IPS DF 19.7 (cell line): ENCODE data around the gene BTF3L4.
"Not testable (repeated sequence)": the region's sequence is repeated elsewhere in the genome, so short reads cannot be mapped to it uniquely, and the experiment has no call there.

ENCODE experiments used
- DNase-seq: peaks from one replicate; pipeline ENCODE4 v3.0.0-alpha.2; 2013; ENCODE audit warnings: low read depth, low spot score

BTF3L4 gene

DNA sequence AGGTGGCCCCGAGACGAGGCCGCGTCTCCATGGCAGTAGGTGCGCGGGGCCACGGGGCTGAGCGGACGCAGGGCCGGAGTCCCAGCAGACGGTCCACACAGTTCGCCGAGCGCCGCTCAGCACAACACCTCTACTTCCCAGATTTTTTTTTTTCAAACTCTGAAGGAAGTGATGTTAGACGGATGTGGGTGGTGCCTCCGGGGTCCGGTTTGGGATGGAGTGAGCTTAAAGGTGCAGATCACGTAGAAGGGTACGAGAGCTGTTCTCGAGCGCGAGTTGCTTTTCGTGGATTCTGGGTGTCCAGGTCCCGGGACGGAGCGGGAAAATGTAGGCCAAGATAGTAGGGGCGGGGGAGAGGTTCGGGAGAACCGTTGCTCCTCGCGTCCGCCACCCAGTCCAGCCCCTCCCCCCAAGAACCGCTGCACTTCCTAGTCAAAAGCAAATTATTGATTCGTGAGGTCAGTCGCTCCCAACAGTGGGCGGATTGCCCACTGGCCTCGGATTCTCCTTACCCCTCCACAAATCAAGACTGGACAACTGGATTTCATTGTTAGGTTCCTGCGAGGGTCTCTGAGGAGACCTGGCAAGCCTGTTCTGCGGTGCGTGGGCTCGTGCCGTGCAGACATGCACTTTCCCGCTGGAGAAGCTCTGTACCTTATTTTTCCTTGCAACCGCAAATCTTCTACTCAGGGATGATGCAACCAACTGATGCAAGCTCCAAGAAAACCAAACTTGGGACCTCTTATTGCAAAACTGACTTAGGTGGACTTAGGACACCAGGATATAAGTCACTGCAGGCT is 829 bp upstream of the BTF3L4 start, which contains the start of gene TXNDC12:
TXNDC12 (minus strand) TSS at position 126 of the 800 bp plus-strand sequence; CDS start at position 31, 95 bp downstream.
- peak; percentile 84 for DNase-seq

DNA sequence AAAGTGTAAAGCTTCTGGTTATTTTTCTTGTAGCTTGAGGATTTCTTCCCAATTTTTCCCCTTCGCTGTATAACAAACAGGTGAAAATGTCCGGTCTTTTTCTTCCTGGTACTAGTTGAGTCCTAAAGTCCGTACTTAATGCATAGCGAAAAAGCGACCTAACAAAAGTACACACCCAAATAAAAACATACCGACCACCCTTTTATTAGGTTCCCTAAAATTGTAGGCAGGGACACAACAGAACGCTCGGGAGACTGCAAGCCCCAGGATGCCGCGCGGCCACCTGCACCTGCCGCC is 281 bp upstream of the BTF3L4 start:
- DNase-seq = no peak

DNA sequence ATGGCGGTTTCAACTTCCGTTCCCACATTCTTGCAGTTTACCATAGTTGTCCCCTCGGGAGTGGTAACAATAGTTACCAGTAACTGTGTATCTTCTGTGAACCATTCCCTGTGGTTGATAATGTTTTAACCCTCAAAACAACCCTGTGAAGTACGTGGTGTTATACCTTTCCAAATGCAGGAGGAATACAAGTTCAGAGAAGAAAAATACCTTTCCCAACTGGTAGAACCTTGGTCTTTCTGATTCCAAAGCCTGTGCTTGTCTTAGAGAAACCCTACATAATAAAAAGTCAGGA is 789 bp downstream of the BTF3L4 start:
- no peak for DNase-seq

- DNase-seq = no peak
These were observed 1.2 kb downstream of the BTF3L4 start for GRCh38 chr1:52057255-52057654.

DNA sequence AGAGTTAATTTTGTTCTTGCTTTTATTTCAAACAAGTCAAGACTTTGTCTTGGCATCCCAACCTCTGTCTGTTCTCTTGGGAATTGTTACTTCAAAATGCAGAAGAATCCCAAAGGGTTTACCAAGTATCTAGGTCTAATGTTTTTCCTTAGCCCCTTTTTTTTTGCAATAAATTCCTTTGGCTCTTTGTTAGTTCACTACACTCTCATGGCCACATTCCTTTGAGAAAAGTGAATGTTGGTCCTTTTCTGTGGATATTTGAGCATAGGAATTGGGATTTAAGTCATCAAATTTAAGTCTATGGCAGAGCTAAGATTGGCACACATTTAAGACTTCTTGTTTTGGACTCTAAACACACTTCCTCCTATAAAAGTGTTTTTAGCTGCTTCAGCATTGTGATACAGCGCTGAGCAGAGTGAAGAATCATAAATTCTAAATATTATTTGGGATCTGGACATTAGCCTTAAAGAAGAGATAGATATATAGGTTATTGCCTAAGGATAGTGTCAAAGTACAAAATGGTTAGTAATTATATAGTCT is 1.9 kb downstream of the BTF3L4 start:
- DNase-seq = no peak

GRCh38 chr1:52059321-52059720 is 3.2 kb downstream of the BTF3L4 start:
- no peak for DNase-seq

- DNase-seq = no peak
These were observed 3.8 kb downstream of the BTF3L4 start for GRCh38 chr1:52059888-52060287.

- DNase-seq = no peak
These were observed 4.7 kb downstream of the BTF3L4 start for GRCh38 chr1:52060822-52061221.

DNA sequence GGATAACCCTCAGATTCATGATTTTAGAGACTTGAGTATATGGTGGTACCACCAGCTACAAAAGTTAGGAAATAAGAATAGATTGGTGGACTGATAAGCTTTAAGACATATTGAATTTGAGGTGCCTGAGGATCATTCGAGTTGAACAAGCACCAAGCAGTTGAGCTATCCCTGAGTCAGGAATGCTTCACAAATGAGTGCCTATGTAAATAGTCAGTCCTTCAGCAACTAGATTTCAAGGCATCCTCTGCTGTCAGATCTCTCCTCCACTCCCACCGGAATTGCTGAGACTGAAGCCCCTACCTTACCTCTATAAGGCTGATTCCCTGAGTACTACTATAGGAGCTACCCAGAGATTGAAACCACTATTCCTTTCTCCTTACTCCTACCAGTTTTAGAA is 7.1 kb downstream of the BTF3L4 start:
- no peak for DNase-seq

DNA sequence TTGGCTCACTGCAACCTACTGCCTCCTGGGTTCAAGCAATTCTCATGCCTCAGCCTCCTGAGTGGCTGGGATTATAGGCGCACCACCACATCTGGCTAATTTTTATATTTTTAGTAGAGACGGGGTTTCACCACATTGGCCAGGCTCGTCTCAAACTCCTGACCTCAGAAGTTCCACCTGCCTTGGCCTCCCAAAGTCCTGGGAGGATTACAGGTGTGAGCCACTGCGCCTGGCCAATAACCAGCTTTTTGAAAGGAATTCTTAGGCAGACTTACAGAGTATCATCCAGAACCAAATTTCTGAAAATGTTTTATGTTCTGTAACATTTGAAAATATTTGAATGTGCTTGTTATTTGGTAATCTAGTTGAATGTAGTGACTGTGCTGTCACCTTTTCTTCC is 14.6 kb downstream of the BTF3L4 start:
- DNase-seq = no peak

- no peak for DNase-seq
These were observed 16.2 kb downstream of the BTF3L4 start for GRCh38 chr1:52072291-52072690.

- not testable (repeated sequence) for DNase-seq
These were observed 21.2 kb downstream of the BTF3L4 start for GRCh38 chr1:52077277-52077676.

DNA sequence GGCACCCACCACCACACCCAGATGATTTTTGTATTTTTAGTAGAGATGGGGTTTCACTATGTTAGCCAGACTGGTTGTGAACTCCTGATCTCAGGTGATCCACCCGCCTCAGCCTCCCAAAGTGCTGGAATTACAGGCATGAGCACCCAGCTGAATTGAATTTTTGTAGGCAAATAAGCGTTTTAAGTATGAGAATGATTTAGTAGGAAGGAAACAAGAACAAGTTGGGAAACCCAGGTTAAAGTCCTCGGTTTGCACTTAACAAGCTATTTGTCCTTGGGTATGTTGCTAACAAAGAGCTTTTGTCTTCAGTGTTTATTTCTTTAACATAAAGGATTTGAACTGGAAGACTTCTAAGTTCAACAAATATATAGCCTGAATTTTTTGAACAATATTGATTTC is 23.9 kb downstream of the BTF3L4 start:
- DNase-seq = no peak

- not testable (repeated sequence) for DNase-seq
These were observed 31.8 kb downstream of the BTF3L4 start for GRCh38 chr1:52087892-52088291.

DNA sequence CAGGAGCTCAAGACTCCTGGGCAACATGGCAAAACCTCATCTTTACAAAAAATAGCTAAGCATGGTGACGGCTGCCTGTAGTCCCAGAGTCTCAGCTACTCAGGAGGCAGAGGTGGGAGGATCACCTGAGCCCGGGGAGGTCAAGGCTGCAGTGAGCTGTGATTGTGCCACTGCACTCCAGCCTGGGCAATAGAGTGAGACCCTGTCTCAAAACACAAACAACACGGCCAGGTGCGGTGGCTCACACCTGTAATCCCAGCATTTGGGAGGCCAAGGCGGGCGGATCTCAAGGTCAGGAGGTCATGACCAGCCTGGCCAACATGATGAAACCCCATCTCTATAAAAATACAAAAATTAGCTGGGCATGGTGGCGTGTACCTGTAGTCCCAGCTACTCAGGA is 38.2 kb downstream of the BTF3L4 start:
- DNase-seq = not testable (repeated sequence)

- no peak for DNase-seq
These were observed 40.1 kb downstream of the BTF3L4 start for GRCh38 chr1:52096216-52096615.

- no peak for DNase-seq
These were observed 42.2 kb downstream of the BTF3L4 start for GRCh38 chr1:52098139-52098871.

- DNase-seq = no peak
These were observed 46.4 kb downstream of the BTF3L4 start for GRCh38 chr1:52102336-52103013.

GRCh38 chr1:52111492-52111891 is 55.4 kb downstream of the BTF3L4 start:
- DNase-seq = no peak

DNA sequence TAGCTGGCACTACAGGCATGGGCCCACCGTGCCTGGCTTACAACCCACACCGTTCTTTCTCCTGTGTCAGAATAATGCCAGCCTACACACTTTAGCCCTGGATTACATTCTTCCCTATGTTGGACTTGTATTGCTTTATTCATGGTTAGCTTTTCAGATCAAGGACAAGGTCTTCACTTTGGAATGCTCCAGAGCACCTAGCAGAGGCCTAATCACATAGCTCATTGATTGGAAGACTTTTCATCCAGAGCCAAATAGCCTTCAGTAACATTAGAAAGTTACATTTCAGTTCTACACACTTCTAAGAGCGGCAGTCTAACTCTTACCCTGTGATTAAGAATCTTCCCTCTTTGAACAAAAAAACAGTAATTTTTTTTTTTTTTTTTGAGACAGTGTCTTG is 56.4 kb downstream of the BTF3L4 start:
- no peak for DNase-seq

DNA sequence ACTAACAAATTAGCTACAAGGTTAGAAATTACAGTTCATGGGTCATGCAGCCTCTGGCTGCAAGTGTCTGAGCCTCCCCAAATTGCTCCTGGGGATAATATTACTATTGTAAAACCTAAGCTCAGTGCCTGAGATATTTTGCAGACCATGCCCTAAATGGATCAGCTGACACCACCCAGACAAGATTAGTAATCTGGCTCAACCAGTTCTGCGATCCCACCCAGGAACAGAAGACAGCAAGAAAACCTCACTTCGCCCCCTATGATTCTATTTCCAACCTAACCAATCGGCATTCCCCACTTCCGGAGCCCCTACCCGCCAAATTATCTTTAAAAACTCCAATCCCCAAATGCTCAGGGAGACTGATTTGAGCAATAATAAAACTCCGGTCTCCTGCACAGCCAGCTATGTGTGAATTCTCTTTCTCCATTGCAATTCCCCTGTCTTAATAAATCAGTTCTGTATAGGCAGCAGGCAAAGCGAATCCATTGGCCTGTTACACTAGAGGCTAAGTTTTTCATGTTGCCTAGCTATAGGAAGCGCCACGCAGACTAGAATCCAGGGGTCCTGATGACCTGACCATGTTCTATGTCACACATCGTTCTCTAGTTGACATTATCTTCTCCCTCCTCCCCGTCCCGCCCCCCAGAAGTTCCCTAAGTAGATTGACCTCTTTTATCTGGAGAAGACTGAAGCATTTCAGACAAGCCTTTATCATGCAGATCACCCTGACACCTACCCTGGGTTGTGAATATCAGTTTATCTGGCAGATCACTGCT is 63.4 kb downstream of the BTF3L4 start:
- DNase-seq = no peak

GRCh38 chr1:52122384-52122783 is 66.3 kb downstream of the BTF3L4 start:
- no peak for DNase-seq
